ENCODE data around the gene C6orf62. TPM values are rescaled to one million over a fixed set of nuclear protein-coding genes. Genes with fewer than 3 reads are reported as not detected.
"Not testable (repeated sequence)": the region's sequence is repeated elsewhere in the genome, so short reads cannot be mapped to it uniquely, and the experiment has no call there.

The C6orf62 gene
- 100 to 1,000 TPM in 1 of 2 donors, 10 to 100 TPM in 1; 95.1 to 115 TPM for total RNA-seq

- intact Hi-C loops (cut with DNase I): no loop called here
- 0% methylated on average over 25 of the region's 25 CpGs for WGBS
- no peak for TF ChIP-seq POLR2AphosphoS5 (IDR thresholded peaks at IDR 0.05)
- H3K4me3 ChIP-seq: peak within 1 kb of the TSS; percentile 87 to 97
- H3K9me3 ChIP-seq: no peaks in the 10 kb centered on the region
- peak within 1 kb of the TSS; percentile 98 to 100 for H3K27ac ChIP-seq
- no peaks in the 10 kb centered on the region for H3K27me3 ChIP-seq (replicated peaks; ENCODE audit: insufficient read depth)
- H3K4me1 ChIP-seq (replicated peaks): peaks cover 9% of the 10 kb centered on the region
- DNase-seq (ENCODE audit: low spot score): no peak
- no peaks in the 10 kb centered on the region for H3K36me3 ChIP-seq
Observed at GRCh38 chr6:24719125-24719971, at the start of gene C6orf62. Gene C6orf62, minus strand, starts transcription at chr6:24719154. Its CDS starts 486 bp downstream, at chr6:24718668.

- Histone ChIP-seq H3K9me3 (no peaks in the 10 kb centered on the region), H3K27me3 (replicated peaks; ENCODE audit: insufficient read depth) (no peaks in the 10 kb centered on the region), H3K36me3 (no peaks in the 10 kb centered on the region), H3K4me1 (replicated peaks) (no peaks in the 10 kb centered on the region), H3K4me3 (no peak overlapping the region), H3K27ac (no peak overlapping the region)
- intact Hi-C loops (cut with DNase I): loop anchor here (5.0 kb wide), 1 partner anchor 186 kb away; no protein-coding TSS in a partner anchor
- TF ChIP-seq CTCF (IDR thresholded peaks at IDR 0.05) (no peak), POLR2A (IDR thresholded peaks at IDR 0.05) (no peak), POLR2AphosphoS5 (IDR thresholded peaks at IDR 0.05) (no peak)
- DNase-seq (ENCODE audit: low spot score): no peak
- WGBS: 95% methylated on average over 5 of the region's 5 CpGs
Observed at GRCh38 chr6:24768361-24768760, 49.4 kb upstream of the C6orf62 start.

- Histone ChIP-seq H3K27ac (no peak overlapping the region), H3K36me3 (no peaks in the 10 kb centered on the region), H3K4me3 (no peak overlapping the region), H3K9me3 (no peaks in the 10 kb centered on the region), H3K27me3 (replicated peaks; ENCODE audit: insufficient read depth) (no peaks in the 10 kb centered on the region), H3K4me1 (replicated peaks) (no peaks in the 10 kb centered on the region)
- 48% methylated on average over 9 of the region's 9 CpGs for WGBS
- TF ChIP-seq CTCF (IDR thresholded peaks at IDR 0.05) (peak in 3 of 4 experiments; percentile 36 to 70 (median 66)), POLR2A (IDR thresholded peaks at IDR 0.05) (no peak)
- no peak for DNase-seq (ENCODE audit: low spot score)
- intact Hi-C loops (cut with DNase I): loop anchor here (5.0 kb wide), 1 partner anchor 185 kb away; no protein-coding TSS in a partner anchor
Observed at GRCh38 chr6:24766680-24767462, 47.9 kb upstream of the C6orf62 start.

GRCh38 chr6:24765968-24766367 is 47.0 kb upstream of the C6orf62 start:
- DNase-seq (ENCODE audit: low spot score): not testable (repeated sequence)
- intact Hi-C loops (cut with DNase I): loop anchor here (5.0 kb wide), 1 partner anchor 184 kb away; no protein-coding TSS in a partner anchor

GRCh38 chr6:24764833-24765828 is 46.2 kb upstream of the C6orf62 start:
- not testable (repeated sequence) for H3K36me3 ChIP-seq; DNase-seq (ENCODE audit: low spot score); H3K27ac ChIP-seq; H3K4me1 ChIP-seq (replicated peaks); H3K9me3 ChIP-seq; H3K27me3 ChIP-seq (replicated peaks; ENCODE audit: insufficient read depth); H3K4me3 ChIP-seq
- 89% methylated on average over 20 of the region's 20 CpGs for WGBS
- intact Hi-C loops (cut with DNase I): loop anchor here (5.0 kb wide), 1 partner anchor 183 kb away; no protein-coding TSS in a partner anchor

More at GRCh38 chr6:24765968-24766367, 47.0 kb upstream of the C6orf62 start:
- not testable (repeated sequence) for H3K27me3 ChIP-seq (replicated peaks; ENCODE audit: insufficient read depth); H3K9me3 ChIP-seq; H3K27ac ChIP-seq; H3K4me3 ChIP-seq; H3K4me1 ChIP-seq (replicated peaks); H3K36me3 ChIP-seq
- WGBS: 91% methylated on average over 25 of the region's 26 CpGs

All from prostate gland (tissue), 2 donors.